Measurements from ENCODE around the gene MRPS24.
A peak's percentile ranks its signal among the peaks of the same experiment; 100 is the strongest.
"Not testable (repeated sequence)": the region's sequence is repeated elsewhere in the genome, so short reads cannot be mapped to it uniquely, and the experiment has no call there.

MRPS24 gene

GRCh38 chr7:43905209-43905946 is 36.1 kb upstream of the MRPS24 start:
- H3K36me3 ChIP-seq (ENCODE audit: control insufficient read depth, insufficient read depth, low read length), result peaks cover 3% of the 10 kb centered on the region; the same call in 1 of the 2 replicates
- no peaks in the 10 kb centered on the region for H3K27me3 ChIP-seq (replicated peaks; ENCODE audit: control insufficient read depth, insufficient read depth, low read length)
- DNase-seq (ENCODE audit: extremely low read depth, insufficient read length), result no peak
- TF ChIP-seq, protein P1, sequence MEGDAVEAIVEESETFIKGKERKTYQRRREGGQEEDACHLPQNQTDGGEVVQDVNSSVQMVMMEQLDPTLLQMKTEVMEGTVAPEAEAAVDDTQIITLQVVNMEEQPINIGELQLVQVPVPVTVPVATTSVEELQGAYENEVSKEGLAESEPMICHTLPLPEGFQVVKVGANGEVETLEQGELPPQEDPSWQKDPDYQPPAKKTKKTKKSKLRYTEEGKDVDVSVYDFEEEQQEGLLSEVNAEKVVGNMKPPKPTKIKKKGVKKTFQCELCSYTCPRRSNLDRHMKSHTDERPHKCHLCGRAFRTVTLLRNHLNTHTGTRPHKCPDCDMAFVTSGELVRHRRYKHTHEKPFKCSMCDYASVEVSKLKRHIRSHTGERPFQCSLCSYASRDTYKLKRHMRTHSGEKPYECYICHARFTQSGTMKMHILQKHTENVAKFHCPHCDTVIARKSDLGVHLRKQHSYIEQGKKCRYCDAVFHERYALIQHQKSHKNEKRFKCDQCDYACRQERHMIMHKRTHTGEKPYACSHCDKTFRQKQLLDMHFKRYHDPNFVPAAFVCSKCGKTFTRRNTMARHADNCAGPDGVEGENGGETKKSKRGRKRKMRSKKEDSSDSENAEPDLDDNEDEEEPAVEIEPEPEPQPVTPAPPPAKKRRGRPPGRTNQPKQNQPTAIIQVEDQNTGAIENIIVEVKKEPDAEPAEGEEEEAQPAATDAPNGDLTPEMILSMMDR (IDR thresholded peaks at IDR 0.05; ENCODE audit: insufficient read depth, low read length, poor library complexity, severe bottlenecking), result no peak
- H3K4me3 ChIP-seq (replicated peaks; ENCODE audit: low read depth, low read length), result peak overlapping the region; percentile 77

DNA sequence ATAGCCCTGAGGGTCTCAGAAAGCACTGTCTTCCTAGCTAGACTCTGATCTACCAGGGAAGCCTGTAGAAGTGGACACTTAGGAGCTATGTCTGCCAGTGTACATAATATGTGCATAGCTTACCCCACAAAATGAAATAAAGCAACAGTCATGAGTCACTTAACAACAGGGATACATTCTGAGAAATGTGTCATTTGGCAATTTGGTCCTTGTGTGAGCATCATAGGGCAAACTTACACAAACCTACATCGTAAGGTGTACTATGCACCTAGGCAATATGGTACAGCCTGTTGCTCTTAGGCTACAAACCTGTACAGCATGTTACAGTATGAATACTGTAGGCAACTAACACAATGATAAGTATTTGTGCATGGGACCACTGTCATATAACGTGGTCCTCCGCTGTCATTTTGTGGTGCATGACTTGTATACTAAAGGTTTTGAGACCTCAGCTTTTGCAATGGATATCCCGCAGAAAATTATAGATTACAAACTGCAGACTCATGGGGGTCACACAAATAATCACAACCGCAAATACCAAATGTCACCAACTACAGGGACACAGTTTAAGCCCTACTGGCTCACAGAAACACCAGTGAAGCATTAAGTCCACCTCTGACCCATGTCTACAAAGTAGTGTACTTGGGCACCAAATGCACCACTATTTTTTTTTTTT is 35.4 kb upstream of the MRPS24 start:
- peaks cover 3% of the 10 kb centered on the region; the same call in 1 of the 2 replicates for H3K36me3 ChIP-seq (ENCODE audit: control insufficient read depth, insufficient read depth, low read length)
- TF ChIP-seq, protein P1 (IDR thresholded peaks at IDR 0.05; ENCODE audit: insufficient read depth, low read length, poor library complexity, severe bottlenecking), result no peak
- DNase-seq (ENCODE audit: extremely low read depth, insufficient read length), result no peak
- no peaks in the 10 kb centered on the region for H3K27me3 ChIP-seq (replicated peaks; ENCODE audit: control insufficient read depth, insufficient read depth, low read length)
- H3K4me3 ChIP-seq (replicated peaks; ENCODE audit: low read depth, low read length), result no peak overlapping the region

DNA sequence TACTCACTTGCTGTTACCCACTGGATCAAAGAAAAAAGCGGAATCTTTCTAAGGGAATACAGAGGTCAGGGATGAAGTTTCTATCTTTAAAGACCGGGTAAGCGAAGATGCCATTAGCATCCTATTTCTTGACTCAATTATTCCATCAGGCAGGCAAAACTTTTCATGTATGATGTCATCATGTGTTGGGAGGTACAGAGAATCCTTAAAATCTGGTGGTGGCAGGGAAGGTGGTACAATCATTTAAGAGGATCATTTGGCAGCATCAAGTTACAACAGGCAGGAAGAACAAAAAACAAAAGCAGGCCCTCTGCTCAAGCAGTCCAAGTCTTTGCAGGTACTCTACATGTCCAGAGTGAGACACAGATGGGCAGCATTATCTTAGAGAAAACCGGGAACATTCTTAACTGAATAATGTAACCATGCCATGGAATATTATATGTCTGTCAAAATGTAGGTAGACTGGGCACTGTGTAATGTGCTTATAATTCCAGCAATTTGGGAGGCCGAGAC is 33.3 kb upstream of the MRPS24 start:
- Histone ChIP-seq H3K36me3 (ENCODE audit: control insufficient read depth, insufficient read depth, low read length) (peaks cover 3% of the 10 kb centered on the region; the same call in 1 of the 2 replicates), H3K4me3 (replicated peaks; ENCODE audit: low read depth, low read length) (no peak overlapping the region), H3K27me3 (replicated peaks; ENCODE audit: control insufficient read depth, insufficient read depth, low read length) (no peaks in the 10 kb centered on the region)
- TF ChIP-seq, protein P1 (IDR thresholded peaks at IDR 0.05; ENCODE audit: insufficient read depth, low read length, poor library complexity, severe bottlenecking), result no peak
- no peak for DNase-seq (ENCODE audit: extremely low read depth, insufficient read length)

DNA sequence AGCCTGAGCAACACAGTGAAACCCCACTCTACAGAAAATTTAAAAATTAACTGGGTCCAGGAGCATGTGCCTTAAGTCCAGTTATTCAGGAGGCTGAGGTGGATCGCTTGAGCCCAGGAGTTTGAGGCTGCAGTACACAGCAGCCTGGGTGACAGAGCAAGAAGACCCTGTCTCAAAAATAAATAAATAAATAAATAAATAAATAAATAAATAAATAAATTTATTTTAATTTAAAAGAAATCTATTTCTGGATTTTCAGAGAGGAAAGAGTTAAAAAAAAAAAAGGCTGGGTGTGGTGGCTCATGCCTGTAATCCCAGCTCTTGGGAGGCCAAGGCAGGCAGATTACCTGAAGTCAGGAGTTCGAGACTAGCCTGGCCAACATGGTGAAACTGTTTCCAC is 29.3 kb upstream of the MRPS24 start:
- DNase-seq (ENCODE audit: extremely low read depth, insufficient read length); H3K36me3 ChIP-seq (ENCODE audit: control insufficient read depth, insufficient read depth, low read length); H3K4me3 ChIP-seq (replicated peaks; ENCODE audit: low read depth, low read length); H3K27me3 ChIP-seq (replicated peaks; ENCODE audit: control insufficient read depth, insufficient read depth, low read length): not testable (repeated sequence)

DNA sequence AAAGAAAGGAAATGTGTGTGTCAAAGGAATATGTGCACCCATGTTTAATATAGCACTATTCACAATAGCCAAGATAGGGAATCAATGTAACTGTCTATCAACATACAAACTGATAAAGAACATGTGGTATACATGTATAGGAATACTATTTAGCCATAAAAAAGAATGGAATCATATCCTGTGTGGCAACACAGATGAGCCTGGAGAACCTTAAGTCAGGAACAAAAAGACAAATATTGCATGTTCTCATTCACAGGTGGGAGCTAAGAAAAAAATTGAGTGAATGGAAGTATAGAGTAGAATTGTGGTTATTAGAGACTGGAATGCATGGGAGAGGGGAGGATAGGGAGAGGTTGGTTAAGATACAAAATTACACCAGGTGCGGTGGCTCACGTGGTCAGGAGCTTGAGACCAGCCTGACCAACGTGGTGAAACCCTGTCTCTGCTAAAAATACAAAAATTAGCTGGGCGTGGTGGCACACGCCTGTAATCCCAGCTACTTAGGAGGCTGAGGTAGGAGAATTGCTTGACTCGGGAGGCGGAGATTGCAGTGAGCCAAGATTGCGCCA is 26.6 kb upstream of the MRPS24 start:
- DNase-seq (ENCODE audit: extremely low read depth, insufficient read length), result no peak
- TF ChIP-seq, protein P1 (IDR thresholded peaks at IDR 0.05; ENCODE audit: insufficient read depth, low read length, poor library complexity, severe bottlenecking), result no peak
- Histone ChIP-seq H3K4me3 (replicated peaks; ENCODE audit: low read depth, low read length) (no peak overlapping the region), H3K36me3 (ENCODE audit: control insufficient read depth, insufficient read depth, low read length) (no peaks in the 10 kb centered on the region), H3K27me3 (replicated peaks; ENCODE audit: control insufficient read depth, insufficient read depth, low read length) (no peaks in the 10 kb centered on the region)

All from GM06990 (cell line).